GM19238 (cell line): ENCODE data around the gene CPNE4.

Experiments
- DNase-seq: peaks from one replicate; pipeline ENCODE4 v3.0.0; 2011; ENCODE audit warnings: low spot score; ENCODE audit not compliant: insufficient read length

The CPNE4 gene

DNA sequence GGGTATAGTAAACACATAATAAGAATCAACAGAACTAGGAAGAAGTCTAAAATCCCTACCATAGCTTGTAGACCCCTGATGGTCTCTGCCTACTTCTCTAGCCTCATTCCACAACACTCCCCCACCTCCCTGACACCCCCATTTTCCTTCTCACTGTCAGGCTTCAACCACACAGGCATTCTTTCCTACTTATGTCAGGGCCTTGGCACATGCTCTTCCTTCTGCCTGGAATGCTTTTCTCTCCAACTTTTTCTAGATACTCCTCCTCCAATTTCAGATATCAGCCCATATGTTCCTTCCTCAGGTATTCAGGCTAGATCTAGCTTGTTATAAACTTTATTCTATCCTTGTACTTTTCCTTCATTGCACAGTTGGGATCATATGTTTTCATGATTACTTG is 426.1 kb downstream of the CPNE4 start:
- DNase-seq = no peak

DNA sequence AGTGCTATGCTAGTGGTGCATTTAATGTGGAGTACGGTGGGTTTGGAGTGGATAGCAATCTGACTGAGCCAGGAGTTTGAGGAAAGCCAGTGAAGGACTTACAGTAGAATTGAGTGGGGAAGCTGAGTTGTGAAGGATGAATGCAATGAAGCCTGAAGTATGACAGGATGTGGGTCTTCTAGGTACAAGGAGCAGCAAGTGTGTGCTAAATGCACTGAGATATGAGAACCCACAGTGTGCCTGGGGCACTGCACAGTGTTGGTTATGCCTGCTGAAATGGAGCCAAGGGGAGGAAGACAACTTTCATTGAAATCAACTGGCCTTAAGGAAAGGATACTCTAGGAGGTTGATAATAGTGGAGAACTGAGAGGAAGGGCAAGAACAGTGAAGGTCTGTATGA is 426.5 kb downstream of the CPNE4 start:
- no peak for DNase-seq

DNA sequence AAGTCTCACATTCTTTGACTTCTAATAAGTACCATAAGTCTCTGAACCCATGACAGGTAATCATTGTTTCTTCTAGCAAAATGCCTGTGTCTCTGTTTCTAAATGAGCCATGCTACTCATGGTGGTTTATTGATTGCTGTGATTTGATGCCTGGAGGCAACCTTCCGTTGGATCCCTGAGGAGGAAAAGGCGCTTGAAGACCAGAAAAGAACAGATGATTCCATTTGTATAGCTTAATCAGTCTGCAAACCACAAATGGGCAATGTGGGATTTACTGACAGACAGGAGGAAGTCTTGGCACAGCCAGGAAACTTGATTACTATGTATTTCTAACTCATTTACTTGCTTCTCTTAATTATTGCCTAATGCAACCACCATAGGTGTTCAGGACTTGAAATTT is 428.9 kb downstream of the CPNE4 start:
- DNase-seq = no peak

DNA sequence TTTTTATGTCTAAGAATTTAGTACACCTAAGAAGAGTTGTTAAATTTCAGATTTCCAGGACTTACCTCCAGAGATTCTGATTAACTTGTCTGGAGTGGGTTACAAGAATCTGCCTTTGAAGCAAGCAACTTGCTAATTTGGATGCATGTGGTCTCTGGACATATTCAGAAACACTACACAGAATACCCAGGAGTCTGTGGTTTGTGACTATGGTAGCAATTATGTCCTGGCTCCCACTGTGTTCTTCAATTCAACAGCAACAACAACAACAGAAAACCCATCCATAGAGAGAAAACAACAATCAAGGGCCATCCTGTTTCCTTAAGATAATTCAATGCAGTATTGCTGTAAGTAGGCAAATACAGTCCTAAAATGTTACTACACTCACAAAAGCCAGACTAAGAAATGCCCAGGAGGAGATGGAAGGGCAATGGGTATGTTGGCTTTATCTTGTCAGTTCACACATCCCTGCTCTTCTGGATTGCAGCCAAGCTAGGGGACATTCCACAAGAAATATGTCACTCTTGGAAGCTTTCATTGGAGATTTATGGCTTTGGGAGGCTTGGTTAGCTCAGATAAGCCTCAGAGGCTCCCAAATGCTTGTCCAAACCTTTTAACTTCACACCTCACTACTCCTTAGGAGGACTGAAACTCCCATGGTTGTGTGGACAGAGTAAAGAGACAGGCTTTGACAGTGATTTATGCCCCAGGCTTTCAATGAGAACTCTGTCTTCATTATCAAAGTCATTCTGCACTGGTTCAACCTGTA is 432.6 kb downstream of the CPNE4 start:
- no peak for DNase-seq

DNA sequence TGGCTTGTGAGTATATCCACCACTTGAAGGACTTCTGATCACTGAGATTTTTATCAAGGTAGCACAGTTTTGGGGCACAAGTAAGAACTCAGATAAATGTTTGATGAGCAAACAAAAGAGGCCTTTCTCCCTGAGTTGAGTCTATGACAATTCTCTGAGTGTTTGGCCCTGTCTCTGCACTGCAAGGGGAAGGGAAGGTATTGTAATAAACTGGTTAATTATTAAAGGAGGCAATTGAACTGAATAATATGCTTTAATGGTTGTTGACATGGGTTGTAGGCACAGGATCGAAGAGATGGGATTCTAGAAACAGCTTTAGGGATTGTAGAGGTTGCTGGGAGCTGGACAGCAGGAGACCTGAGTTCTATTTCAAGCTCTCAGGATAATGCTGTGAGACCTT is 437.0 kb downstream of the CPNE4 start:
- no peak for DNase-seq

DNA sequence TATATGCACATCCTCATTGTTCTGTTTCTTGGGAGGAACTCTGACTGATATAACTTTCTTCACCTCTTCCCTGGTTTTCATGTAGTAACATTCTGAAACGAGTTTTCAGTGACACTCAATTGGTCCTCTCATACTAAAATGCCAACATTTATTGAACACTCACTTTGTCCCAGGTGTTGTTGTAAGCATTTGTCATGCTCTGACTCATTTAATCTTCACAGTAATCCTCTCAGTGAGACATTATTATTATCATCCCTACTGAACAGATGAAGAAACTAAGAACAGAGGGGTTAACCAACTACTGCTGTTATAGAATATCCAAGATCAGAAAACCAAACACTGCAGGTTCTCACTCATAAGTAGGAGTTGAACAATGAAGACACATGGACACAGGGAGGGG is 437.9 kb downstream of the CPNE4 start:
- DNase-seq = no peak

DNA sequence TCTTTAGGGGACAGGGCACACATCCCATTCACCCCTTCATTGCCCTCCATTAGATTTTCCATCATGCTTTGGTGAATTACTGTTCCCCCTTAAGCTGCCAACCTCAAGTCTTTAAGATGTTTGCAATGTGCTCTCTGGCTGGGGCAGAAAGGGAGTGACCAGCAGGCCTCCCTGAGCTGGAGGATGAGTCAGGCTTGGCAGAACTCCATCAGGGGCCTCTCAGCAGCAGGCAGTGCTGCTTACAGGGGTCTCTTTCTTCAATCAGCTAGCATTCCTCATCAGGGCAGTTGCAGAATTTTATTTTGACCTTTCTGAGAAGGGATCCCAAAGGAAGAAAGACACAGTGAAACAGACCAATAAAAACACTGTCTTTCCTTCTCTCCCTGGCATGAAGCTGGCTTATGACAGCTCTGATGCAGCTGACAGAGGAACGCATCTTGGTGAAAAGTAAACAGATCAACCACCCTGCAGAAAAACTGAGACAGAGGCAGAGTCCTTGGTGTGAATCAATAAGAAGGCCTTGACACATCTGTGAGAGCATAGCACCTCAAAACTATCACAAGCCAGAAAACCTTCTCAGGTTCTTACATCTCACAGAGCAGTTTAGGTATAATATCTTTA is 443.3 kb downstream of the CPNE4 start:
- DNase-seq = no peak

DNA sequence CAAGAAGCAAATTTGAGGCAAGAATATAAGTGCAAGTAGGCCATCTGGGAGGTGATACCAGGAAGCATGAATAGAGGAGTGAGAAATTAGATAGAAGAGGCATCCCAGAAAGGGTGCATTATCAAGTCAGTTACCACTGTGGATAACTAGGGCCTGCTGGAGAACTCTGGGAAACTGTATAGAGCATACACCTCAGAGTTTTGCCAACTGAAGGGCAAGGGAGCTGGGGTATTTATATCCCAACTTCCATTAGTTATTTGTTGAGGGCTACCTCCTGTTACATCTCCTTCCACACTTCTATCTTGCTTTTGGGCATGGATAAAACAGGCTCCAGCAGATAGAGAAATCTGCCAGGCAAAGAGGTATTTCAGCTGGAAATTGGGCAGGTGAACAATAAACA is 448.5 kb downstream of the CPNE4 start:
- DNase-seq = no peak

DNA sequence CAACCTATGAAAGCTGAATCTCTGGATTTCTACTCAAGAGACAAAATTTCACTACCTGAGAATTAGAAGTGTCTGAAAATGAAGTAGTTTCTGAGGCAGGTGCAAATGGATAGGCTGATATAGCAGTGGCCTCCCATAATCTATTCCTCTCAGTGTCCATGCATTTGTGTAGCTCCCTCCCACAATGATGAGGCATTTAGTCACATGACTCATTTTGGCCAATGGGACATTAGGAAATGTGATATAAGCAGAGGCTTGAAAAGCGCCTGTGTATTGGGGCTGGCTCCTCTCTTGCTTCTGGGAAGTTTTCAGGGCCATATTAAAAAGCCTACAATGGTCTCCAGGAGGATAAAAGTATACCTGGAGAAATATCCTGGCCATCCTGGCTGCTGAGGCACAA is 452.4 kb downstream of the CPNE4 start:
- DNase-seq = no peak

DNA sequence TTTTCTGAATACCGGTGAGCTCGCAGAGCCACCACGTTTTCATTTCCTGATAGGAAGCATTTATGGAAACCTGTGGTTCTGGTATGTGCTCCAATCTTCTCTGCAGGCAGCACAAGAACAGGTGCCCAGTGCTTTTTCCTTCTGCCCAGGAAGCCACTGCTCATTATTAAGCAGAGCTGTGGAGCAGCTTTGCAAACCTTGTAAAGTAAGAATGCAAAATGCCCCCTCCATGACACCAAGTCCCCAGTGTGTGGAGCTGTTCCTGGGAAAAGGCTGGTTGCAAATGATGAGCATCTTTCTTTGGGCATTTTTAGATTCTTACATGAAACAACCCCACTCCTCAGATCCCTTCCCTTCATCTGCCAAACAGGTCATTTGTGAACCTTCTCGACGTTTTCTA is 466.4 kb downstream of the CPNE4 start:
- no peak for DNase-seq

DNA sequence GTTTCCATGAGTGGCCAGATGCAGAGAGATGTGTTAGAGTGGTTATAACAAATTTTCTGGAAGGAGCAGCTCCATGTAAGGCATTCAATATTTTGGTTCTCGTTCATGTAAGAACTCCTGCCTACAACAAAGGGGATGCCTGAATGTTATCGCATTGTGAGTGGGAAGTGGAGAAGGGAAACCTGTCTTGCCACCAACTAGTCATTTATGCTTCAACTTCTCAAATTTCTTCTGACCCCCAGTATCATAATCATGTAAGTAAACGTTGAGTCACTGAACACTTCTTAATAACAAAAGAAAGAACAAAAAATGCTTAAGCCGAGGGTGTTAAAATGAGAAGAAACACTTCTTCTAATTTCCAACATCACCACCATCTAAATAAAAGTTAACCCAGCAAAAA is 470.0 kb downstream of the CPNE4 start:
- no peak for DNase-seq

DNA sequence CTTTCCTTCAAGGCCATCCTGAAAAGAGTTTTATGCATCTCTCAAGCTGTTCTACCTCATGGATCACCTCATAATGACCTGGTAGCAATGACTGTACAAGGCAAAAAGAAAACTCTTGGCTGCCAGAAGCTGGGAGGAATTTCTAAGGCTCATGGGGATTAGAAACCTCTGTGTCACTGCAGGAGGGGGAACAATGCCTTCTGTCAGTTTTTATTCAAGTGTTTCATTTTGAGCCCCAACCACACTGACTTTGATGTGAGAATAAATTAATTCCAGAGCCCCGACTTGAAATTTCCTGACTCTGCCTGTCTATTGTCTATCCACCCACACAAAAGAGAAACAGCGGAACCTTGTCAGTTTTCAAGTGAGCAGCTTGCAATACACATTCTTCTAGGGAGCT is 473.3 kb downstream of the CPNE4 start:
- DNase-seq = no peak

DNA sequence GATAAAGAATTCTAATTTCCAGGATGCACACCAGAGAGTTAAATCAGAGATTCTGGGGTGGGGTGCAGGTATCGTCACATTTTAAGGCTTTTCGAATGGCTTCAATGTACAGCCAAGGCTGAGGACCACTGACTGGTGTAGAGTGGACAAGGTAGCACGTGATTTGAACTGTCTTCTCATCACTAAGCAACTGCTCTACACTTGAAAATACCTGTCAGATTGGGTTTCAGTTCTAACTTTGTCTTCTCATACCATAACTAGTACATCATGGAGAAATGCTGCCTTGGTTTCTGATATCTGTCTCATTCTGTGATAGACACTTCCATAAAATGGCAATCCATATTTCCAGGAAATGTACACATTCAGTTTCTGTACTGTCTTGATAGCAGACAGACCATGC is 474.0 kb downstream of the CPNE4 start:
- DNase-seq = no peak

DNA sequence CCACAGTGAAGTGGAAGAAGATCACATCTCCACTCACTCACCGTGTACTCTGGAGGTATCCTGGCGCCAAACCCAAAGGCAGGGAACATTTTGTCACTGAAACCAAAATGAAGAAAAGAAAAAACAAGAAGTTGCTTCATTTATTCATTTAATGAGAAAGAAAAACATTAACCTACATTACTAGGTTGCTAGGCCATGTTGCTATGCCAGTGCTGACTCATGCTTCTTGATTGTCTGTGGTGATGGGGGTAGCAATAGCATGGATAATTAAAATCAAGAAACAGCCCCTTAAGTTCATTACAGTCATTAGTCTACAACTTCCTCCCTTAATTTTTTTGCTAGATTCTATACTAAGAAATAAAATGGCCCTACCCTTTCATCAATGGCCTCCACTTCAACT is 479.4 kb downstream of the CPNE4 start:
- DNase-seq = no peak

DNA sequence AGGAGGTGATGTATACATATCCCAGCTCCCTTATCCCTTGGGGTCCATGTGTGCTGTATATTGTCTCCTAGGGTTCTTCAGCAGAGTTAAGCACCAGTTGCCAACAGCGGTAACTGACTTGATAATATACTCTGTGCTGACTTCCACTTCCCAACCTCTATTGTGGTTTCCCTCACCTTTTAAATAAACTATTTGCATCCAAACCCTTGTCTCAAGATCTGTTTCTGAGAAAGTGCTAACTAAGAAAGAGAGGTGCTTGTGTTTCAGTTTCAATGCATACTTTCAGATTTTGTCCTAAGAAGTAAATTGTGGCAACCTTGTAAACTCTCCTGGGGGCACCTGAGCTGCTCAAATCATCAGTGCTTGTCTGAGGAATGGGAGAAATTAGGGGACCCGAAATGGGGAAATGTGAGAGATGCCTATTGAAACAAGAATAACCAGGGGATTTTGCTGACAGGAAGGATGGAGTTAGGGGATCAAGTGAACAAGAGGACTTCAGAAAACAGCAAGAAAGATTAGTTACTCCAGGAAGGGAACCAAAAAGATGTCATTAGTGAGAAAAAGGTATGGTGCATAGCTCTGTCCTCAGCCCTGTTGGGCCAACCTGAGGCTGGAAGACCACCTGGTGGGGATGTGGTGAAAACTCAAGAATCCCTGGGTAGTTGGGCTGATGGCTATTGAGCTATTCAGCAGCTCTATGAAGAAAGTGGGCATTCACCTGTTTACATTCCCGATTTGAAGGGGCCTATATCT is 481.1 kb downstream of the CPNE4 start:
- no peak for DNase-seq

DNA sequence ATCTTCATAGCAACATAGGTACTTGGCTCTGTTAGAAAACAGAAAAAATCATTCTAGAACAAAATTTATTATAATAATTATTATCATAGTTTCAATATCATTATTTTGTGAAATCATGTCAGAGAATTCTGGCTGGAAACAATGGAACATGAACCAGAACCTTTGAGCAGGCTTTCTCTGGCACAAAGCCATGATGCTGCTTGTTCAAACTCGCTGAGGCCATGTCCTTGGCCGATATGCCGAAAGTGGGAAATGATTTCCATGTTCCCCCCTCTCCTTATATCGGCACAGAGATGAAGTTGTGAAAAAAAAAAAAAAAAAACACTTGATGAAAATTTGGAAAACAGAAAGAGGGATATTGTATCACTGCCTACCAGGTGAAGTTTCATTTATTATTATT is 483.1 kb downstream of the CPNE4 start:
- no peak for DNase-seq

DNA sequence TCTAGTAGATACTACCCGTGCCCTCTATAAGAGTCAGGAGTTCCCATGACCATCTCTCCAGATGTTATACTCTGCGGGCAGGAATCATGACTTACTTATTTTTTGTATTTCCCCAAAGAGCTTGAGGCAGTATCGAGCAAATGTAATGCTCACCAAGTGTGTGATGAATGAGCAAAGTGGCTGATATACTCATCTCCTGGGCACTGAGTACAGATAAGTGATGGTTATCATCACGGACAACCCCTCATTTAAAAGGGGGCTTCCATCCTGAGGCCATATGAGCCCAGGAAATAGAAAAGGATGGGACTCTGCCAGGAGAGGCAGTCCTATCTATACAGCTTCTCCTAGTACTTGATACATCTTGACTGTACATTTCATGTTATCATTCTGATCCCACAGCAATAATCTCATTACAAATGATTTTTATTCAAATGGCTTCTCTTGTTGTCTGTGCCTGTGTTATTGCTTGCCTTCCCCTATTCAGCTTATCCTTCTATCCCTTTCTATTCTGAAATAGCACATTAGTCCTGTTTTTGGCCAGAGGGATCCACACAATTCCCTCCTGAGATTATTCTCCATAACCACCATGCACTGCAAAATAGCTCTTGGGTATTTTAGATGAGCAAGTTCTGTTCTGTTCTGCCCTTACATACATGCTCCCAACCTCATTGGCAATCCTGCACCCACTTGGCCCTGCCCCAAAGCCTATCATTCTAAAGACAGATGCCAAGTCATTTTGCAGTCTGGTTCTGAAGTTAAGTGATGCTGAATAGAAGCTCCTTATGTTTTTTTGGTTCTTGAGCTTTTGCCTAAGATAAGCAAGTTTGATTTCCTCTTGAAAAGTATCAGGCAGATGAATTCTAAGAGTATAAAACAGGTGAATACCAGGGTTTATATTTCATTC is 484.0 kb downstream of the CPNE4 start:
- no peak for DNase-seq

DNA sequence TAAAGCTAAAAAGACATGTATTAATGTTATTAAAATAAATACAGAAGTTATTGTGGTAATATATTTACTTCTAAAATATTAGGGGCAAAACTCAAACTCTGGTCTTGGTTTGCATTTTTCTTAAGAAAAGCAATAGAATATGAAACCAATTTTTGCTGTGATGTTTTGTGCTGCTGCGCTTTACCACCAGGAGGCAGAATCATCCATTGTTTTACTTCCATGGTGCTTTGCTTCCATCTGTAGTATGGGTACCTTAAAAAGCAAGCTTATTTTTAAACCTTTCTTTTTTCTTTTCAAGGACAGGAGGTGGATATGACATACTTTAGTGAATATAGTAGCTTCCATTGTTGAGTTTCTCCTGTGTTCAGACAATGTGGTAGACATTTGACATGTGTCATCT is 485.5 kb downstream of the CPNE4 start:
- DNase-seq = no peak

DNA sequence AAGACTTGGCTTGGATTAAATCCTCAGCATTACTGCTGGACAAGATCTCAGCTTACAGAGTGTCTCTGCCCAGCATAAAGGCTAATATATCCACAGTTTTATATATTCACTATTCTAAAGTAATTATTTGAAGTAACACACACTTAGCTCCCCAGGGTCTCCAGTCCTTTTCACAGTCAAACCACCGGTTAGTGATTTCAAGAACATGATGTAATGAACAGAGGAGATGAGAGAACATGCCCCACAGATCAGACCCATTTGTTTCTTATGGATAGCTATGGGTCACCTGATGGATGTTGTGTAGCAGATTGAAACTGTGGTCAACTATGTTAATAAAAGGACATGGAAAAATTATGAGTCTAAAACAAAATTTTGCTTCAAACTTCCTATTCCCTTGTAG is 487.2 kb downstream of the CPNE4 start:
- no peak for DNase-seq

DNA sequence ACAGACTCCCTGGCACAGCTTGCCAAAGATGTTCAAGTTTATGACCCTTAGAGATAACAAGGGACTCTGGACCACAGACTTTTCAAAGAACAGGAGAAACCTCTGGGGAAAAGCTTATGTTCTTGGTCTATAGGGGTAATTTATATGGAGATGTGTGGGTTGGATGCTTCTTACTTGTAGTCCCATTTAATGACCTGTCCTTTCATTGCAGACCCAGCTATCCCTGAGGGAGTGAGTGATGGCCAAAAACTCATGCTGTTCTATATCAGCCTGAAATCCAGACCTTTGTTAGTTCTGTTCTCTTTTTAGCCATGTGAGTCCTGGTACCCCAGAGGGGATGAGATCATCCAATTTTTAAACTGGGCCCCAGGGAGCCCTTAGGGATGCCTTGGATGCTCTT is 488.4 kb downstream of the CPNE4 start:
- DNase-seq = no peak

DNA sequence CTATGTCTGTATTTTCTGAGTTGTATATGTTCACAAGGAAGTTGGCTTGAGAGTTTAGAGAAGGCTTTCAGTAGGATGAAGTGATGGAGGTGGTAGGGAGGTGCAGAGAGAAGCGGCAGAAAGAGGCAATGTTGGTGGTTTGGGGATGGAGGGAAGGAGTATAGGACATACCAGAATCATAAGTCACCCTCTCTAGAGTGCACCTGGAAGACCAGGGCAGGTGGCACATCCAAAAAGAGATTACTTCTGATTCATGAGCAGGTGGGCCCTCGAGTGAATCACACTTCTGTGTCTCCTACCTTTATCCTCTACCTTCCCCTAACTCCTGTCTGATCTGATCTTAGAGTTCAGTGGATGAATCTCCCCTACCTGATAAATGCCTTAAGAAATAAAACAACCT is 490.3 kb downstream of the CPNE4 start:
- DNase-seq = no peak

DNA sequence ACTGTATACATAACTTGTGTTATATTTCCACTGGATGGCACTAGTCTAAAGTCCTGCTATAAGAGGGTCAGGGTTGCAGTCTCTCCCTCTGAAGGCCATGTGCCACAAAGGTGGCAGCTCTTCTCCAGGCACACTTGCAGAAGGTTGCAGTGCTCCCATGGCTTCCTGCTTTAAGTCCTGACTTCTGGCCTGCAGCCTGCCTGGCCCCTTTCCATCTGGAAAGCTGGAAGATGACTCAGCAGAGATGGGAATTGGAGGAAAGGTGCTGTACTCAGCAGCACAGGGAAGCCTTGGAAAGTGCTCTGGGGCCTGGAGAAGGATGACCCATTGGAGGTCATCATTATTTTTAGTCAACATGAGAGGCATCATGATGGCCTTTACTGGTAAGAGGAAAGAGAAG is 491.1 kb downstream of the CPNE4 start:
- DNase-seq = no peak
